ENCODE data around the gene SPIRE2.

GRCh38 chr16:89903908-89904515 lies 75.7 kb downstream of the SPIRE2 start:
- TF ChIP-seq CTCF (IDR thresholded peaks at IDR 0.05) (no peak), POLR2A (IDR thresholded peaks at IDR 0.05) (no peak)
